Hepatocyte (in vitro differentiated cells): Measurements from ENCODE around the gene SHROOM3.

Experiments used
- EZH2 ChIP-seq: fragments of 200-600 bp; sonication (generic); IDR thresholded peaks from 2 replicates; pipeline ENCODE4 v1.6.1; 2016; ENCODE audit warnings: antibody characterized with exemption, mild to moderate bottlenecking, borderline replicate concordance
- TF ChIP-seq, protein P1 (sequence below): fragments of 200-600 bp; sonication (generic); IDR thresholded peaks from 2 replicates; pipeline ENCODE4 v1.5.1; 2016; ENCODE audit warnings: antibody characterized with exemption, mild to moderate bottlenecking; ENCODE audit not compliant: poor library complexity

GRCh38 chr4:76703676-76704075, 268.6 kb downstream of the SHROOM3 start:
- TF ChIP-seq, protein P1, sequence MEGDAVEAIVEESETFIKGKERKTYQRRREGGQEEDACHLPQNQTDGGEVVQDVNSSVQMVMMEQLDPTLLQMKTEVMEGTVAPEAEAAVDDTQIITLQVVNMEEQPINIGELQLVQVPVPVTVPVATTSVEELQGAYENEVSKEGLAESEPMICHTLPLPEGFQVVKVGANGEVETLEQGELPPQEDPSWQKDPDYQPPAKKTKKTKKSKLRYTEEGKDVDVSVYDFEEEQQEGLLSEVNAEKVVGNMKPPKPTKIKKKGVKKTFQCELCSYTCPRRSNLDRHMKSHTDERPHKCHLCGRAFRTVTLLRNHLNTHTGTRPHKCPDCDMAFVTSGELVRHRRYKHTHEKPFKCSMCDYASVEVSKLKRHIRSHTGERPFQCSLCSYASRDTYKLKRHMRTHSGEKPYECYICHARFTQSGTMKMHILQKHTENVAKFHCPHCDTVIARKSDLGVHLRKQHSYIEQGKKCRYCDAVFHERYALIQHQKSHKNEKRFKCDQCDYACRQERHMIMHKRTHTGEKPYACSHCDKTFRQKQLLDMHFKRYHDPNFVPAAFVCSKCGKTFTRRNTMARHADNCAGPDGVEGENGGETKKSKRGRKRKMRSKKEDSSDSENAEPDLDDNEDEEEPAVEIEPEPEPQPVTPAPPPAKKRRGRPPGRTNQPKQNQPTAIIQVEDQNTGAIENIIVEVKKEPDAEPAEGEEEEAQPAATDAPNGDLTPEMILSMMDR: no peak
- no peak for TF ChIP-seq EZH2
